Stimulated activated CD4-positive, alpha-beta T cell treated with anti-CD3 and anti-CD28 coated beads, Interleukin-1b, Interleukin-23, amount 100 ng/mL, for 48 hours (primary cell): ENCODE data around the gene ACER1.
"Not testable (repeated sequence)": the region's sequence is repeated elsewhere in the genome, so short reads cannot be mapped to it uniquely, and the experiment has no call there.

Experiments
- DNase-seq: peaks from one replicate; pipeline ENCODE4 v3.0.0-alpha.2; 2020

The ACER1 gene, protein sequence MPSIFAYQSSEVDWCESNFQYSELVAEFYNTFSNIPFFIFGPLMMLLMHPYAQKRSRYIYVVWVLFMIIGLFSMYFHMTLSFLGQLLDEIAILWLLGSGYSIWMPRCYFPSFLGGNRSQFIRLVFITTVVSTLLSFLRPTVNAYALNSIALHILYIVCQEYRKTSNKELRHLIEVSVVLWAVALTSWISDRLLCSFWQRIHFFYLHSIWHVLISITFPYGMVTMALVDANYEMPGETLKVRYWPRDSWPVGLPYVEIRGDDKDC

DNA sequence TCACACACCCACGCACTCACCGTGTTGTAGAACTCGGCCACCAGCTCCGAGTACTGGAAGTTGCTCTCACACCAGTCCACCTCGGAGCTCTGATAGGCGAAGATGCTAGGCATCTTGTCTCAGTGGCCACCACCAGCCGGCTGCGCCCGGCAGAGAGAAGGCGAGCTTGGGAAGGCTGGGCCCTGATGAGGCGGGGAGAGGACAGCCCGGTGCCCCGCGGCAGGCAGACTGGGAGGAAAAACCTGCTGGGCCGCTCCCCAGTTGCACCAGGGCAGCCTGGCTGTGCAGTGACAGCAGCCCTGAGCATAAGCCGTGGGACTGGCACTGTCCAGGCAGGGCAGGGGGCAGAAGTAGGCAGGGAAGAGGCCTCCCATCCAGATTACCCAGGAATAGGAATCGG, at the start of gene ACER1:
TSS of gene ACER1 (minus strand) at position 174 of the 400 bp plus-strand sequence. CDS start at position 113, 61 bp downstream.
- no peak for DNase-seq

DNA sequence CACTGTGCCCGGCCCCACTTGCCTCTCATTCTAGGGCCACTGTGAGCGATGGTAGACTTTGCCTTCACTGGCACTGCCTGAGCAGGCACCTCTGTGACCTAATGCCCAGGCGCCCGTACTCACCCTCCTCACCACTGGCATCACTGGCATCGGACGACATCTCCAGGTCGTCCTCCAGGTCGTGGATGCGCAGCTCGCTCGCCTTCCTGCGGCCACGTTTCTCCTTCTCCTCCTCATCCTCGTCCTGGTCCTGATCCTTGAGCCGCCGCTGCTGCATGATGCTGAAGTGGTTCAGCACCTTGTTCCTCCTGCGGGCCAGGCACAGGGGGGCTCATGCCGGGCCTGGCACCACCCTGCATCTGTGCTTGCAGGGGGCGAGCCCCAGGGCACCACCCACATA, 49.8 kb upstream of the ACER1 start:
- no peak for DNase-seq

DNA sequence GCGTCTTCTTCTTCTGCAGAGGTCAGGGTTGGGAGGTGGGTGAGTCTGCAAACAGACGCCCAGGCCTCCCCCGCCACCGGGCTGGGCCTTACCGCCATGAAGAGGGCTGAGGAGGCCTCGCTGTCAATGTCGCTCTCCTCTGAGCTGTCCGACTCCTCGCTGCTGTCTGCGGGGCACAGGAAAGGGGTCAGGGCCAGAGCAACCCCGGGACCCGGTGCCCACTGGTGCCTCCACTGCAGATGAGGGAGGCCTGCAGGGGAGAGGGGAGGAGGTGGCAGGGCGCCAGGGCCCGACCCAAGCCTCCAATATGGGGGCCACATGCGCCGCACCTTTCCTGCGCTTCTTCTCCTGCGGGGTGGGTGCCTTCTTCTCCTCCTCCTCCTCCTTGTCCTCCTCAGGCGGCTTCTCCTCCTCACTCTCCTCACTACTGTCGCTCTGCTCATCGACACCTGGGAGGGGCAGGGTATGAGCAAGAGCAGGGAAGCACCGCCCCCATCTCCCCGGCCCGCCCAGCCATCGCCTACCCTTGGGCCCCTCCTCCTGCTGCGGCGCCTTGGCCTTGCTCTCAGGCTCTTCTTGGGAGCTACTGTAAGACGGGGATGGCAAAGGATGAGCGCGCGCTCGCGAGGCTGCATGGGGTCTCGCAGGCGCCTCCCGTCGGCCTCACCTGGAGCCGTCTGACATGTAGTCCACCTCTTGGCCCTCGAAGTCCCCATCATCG, 47.8 kb upstream of the ACER1 start:
- no peak for DNase-seq

DNA sequence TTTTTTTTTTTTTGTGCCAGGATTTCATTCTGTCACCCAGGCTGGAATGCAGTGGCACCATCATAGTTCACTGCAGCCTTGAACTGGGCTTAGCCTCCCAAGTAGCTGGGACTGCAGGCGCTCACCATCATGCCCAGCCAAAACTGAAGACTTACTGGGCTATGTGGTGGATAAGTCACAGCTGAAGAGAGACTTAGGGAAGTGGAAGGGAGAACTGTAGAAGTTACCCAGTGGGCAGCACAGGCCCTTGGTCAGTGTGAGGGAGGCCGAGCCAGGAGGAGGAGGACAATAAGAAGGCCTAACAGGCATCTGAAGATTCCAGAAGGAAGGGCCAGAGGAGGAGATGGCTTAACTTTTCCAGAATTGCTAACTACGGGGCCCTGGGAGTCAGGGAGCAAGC, 46.3 kb upstream of the ACER1 start:
- no peak for DNase-seq

DNA sequence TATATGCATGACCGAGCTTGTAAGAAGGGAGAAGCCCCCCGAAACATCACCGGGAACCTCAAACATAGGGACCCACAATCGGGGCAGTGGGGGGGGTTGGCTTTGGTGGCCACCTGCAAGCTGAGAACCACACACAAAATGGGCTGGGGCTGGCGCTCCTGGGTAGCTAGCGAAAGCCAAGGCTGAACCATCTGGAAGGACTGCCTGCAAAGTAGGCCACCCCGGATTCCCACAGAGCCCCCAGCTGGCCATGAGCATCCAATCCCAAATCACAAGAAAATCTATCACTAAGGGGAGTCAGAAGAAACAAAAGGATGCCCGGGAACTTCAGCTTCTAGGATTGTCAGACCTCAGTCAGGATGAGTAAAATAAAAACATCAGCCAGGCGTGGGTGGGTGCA, 45.1 kb upstream of the ACER1 start:
- no peak for DNase-seq

DNA sequence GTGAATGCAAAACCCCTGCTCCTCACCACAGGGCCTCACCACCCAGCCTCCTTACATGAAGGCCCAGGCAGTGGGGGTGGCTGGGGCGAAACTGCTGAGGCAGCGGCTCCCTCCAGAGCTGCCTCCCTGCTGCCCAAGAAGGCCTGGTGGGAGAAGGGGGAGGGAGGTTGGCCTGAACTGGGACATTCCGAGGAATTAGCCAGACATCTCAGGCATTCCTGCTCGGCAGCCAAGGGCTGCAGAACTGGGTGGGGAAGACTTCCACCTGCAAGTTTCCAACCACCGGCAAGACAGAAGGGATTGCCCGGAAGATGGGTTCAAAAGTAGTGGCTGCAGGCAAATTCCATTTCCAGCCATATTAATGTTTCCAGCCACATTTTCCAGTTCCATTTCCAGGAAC, 44.6 kb upstream of the ACER1 start:
- DNase-seq = no peak

DNA sequence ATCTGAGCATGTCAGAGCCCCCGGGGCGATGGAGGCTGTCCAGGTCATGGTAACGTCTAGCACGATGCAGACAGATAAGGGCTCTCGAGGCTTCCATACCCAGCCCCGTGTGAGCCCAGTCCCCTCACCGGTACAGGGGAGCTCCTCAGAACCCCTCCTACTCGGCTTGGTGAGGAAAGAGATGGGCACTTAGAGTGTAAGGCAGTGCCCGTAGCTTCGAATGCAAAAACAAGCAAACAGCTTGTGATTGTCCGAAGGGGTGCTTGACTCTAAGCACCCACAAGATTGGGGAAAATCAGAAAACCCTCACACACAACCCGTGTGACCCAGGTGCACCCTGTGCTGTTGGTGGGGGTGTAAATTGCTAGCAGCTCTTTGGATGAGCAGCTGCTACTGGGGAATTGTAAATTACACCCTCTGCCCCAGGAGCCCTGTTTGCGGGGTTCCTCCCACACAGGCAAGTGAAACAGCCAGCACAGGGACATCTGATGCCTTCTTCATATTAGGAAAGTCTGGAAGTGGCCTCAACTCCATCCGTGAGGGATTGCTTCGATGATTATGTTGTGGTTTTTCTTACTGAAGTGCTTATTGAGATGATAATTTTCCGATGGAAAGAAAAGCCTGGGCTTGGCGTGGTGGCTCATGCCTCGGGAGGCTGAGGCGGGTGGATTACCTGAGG, 43.2 kb upstream of the ACER1 start:
- no peak for DNase-seq

DNA sequence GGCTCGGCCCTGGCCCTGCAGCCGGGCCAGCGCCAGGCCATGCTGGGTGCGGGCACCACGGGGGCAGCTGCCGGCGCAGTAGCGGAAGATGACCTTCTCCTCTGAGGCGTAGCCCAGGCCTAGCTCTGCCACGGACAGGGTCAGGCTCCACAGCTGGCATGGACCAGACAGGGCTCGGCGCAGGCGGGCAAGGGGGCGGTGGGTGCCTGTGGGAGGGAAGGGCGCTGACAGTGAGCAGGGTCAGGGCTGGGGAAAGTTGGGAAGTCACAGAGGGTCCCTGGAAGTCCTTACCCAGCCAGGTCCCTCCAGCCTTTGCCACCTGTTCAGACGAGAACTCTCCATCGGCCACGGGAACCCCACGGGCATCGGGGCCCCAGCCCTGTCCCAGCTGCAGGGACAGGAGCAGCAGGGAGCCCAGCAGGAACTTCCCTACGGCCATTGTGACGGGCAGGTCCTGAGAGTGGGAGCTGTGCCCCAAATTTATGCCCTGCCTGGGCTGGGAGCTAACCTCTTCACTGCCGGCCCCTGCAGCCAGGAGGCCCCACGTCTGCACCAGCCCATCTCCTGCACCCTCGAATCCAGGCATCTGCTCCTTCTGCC, 42.1 kb upstream of the ACER1 start, which contains the start of gene PSPN:
TSS of gene PSPN (minus strand) at position 523 of the 600 bp plus-strand sequence. CDS start at position 439, 84 bp downstream.
- no peak for DNase-seq

DNA sequence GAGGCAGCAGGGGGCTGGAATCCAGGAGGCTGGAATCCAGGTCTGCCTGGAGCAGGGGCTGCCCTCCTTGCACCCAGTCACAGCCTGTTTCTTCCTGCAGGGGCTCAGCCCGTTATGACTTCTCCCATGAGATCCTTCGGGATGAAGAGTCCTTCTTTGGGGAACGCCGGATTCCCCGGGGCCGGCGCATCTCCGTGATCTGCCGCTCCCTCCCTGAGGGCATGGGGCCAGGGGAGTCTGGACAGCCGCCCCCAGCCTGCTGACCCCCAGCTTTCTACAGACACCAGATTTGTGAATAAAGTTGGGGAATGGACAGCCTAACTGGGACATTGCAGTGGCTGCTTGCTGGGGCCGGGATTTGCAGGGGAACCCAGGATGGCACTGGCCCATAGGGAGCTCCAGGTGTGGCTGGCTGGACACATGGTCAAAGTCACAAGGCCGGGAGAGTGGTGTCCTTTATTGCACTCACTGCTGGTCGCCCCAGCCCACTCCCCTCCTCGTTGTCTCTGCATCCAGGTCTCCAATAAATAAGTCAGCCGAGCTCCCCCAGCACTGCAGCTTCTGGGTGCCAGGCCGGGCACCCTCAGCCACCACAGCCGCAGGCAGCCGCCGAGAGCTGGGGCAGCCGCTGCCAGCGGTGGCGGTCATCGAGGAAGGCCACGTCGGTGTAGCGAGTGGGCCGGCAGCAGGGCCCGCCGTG, 41.4 kb upstream of the ACER1 start:
- no peak for DNase-seq

DNA sequence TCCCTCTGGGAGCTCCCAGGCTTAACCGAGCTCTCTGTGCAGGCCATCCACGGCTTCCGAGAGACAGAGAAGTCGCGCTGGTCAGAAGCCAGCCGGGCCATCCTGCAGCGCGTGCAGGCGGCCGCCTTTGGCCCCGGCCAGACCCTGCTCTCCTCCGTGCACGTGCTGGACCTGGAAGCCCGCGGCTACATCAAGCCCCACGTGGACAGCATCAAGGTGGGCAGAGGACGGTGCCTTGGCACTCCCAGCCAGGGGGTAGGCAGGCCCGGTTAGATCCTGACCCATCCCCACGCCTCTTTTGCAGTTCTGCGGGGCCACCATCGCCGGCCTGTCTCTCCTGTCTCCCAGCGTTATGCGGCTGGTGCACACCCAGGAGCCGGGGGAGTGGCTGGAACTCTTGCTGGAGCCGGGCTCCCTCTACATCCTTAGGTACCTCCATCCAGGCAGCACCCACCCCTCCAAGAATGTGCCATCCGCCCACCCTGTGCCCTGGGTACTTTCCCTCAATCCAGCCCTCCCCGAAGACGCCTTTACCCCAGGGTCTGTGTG, 40.8 kb upstream of the ACER1 start:
- DNase-seq = no peak

DNA sequence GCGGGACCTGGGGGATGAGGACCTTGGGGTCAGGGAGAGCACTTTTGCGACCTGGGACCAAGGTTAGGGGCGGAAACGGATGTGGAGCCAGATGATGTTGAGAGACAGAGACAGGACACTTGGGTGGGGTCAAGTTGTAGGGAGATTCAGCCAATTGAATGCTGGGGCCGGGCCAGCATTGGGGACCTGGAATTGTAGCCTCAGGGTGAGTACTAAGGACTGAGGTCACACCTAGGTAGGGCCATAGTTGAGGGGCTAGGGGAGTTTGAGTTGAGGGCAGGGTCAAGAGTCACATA, 40.3 kb upstream of the ACER1 start:
- DNase-seq = no peak

DNA sequence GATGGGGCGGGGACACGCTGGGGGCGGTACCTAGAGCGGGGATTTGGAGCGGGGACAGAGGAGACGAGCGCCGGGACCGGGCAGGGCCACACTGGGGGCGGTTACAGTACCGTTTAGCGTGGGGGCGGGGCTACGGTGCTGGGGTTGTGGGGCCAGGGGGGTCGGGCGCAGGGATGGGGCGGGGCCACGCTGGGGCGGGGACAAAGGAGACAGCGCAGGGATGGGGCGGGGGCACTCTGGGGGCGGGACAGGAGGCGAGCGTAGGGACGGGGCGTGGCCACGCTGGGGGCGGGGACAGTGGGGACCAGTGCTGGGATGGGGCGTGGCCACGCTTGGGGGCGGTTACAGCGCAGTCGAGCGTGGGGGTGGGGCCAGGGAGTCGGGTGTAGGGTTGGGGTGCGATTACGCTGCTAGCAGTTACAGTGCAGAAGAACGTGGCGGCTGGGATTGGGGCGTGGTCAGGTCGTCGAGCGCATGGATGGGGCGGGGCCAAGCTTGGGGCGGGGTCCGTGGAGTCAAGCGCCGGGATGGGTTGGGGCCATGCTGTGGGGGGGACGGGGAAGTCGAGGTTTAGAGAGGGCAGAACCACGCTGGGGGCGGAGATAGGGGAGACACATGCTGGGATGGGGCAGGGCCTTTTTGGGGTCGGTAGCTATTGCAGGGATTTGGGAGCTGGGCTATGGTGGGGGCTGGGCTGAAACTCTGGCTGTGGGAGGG, 39.8 kb upstream of the ACER1 start:
- DNase-seq = peak; percentile 100

DNA sequence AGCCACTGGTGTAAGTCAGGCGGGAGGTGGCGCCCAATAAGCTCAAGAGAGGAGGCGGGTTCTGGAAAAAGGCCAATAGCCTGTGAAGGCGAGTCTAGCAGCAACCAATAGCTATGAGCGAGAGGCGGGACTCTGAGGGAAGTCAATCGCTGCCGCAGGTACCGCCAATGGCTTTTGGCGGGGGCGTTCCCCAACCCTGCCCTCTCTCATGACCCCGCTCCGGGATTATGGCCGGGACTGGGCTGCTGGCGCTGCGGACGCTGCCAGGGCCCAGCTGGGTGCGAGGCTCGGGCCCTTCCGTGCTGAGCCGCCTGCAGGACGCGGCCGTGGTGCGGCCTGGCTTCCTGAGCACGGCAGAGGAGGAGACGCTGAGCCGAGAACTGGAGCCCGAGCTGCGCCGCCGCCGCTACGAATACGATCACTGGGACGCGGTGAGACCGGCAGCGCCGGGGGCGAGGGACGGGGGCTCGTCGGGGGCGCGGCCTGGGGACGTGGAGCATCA, 39.2 kb upstream of the ACER1 start, which contains the start of gene ALKBH7:
TSS of gene ALKBH7 (plus strand) at position 201 of the 502 bp plus-strand sequence. CDS start at position 228, 27 bp downstream.
- DNase-seq = peak; percentile 98

DNA sequence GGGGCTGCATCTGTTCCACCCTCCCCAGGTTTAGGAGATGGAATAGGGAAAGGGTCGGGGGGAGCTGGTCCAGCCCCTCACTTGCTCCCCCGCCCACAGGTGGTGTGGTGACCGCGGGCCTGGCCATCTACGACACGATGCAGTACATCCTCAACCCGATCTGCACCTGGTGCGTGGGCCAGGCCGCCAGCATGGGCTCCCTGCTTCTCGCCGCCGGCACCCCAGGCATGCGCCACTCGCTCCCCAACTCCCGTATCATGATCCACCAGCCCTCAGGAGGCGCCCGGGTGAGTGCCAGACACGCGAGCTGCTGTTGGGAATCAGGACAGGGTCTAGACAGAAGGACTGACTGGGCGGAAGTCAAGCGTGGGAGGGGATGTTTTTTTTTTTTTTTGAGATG, 30.9 kb upstream of the ACER1 start:
- DNase-seq = no peak

DNA sequence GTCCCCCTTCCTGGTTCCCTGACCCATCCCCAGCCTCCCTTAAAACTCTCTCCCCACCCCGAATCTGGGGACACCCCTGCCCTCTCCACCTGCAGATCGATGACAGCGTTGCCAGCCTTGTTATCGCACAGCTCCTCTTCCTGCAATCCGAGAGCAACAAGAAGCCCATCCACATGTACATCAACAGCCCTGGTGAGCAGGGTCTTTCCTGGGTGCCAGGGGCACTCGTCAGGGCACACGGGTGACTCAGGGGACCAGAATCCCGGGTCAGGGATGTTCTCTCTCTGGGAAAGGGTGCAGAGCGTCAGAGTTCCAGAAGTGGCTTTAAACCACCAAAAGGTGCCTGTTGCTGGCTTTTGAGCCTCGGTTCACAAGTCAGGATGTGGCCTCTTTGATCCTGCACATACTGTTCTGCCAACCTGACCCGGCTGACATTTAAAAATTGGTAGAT, 29.0 kb upstream of the ACER1 start:
- peak; percentile 27 for DNase-seq

DNA sequence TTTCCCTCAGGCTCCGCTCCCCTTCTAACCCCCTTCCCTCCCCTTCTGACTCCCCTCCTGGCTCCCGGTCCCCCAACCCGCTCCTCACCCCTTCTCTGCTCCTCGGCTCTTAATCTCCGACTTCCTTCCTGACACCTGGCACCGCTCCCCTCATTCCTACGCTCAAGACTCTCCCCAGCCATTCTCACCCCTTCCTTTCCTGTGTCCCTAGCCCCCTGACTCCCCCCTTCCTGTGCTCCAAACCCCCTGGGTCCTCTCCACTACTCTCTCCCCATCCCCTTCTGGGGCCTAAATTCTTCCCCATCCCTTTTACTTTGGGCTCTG, 28.6 kb upstream of the ACER1 start:
- no peak for DNase-seq

DNA sequence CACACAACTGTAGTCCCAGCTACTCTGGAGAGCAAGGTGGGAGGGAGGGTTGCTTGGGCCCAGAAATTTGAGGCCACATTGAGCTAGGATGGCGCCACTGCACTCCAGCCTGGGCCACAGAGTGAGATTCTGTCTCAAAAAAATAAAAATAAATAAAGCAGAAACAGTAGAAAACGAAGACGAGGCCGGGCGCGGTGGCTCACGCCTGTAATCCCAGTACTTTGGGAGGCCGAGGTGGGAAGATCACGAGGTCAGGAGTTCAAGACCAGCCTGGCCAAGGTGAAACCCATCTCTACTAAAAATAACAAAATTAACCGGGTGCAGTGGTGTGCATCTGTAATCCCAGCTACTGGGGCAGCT, 27.4 kb upstream of the ACER1 start:
- DNase-seq = not testable (repeated sequence)

DNA sequence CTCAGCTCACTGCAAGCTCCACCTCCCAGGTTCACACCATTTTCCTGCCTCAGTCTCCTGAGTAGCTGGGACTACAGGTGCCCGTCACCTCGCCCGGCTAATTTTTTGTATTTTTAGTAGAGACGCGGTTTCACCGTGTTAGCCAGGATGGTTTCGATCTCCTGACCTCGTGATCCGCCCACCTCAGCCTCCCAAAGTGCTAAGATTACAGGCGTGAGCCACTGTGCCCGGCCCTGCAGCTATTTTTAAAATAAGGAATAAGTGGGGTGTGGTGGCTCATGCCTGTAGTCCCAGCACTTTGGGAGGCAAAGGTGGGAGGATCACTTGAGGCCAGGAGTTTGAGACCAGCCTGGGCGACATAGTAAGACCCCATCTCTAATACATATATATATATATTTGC, 27.0 kb upstream of the ACER1 start:
- not testable (repeated sequence) for DNase-seq

DNA sequence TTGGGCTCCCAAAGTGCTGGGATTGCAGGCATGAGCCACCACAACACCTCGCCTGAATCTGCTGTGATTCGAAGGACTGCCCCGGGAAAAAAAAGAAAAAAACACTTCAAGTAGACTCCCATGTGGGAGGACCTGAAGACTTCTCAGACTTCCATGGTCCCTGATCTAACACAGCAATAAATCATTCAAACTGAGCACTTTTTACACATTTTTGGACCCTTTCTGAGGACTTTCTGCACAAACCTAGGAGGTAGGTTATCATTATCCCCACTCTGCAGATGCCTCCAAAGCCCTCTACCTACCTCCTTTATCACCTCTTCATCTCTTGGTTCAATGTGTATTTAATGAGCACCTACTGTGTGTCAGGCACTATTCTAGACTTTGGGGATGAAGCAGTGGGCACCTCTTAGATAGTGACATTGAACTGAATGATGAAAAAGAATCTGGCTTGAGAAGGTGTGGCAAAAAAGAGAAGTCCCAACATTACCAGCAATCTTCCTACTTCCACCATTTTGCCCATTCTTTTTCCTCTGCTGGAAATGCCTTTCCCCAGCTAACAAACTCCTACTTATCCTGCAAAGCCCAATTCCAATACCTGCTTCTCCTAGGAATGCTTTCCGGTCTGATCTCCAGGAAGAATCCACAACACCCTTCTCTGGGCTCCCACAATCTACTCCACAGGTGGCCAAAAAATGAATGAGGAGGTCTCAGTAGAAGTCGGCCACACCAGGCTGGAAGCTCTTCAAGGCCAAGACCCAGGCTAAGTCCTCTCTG, 26.3 kb upstream of the ACER1 start:
- no peak for DNase-seq

DNA sequence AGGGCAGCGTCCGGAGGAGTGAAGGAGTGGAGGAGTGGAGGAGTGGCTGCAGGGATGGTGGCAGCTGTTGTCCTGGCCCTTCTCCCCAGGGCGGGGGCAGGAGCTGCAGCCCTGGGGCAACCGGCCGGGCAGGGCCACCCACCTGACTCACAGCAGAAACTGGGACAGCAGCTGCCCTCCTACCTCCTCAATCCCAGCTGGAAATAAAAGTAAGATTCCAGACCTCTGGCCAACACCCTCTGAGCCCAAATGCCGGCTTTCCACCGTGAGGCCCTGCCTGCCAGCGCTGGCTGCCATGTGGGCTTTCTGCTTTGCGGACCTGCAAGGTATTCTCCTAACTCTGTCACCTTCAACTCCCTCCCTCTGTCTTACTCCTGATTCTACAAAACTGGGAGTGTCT, 24.6 kb upstream of the ACER1 start:
- DNase-seq = no peak

DNA sequence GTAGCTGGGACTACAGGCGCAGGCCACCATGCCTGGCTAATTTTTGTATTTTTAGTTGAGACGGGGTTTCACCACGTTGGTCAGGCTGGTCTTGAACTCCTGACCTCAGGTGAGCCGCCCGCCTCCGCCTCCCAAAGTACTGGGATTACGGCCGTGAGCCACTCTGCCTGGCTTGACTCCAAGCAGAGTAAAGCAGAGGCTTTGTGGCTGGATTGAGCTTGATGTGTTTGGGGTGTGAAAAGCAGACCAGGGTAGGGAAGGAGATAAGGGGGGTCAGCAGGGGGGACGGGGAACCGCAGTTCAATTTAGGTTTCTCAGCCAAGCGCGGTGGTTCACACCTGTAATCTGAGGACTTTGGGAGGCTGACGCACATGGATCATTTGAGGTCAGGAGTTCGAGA, 23.8 kb upstream of the ACER1 start:
- no peak for DNase-seq
